Measurements from ENCODE around the gene ZNF672.
"Not testable (repeated sequence)": the region's sequence is repeated elsewhere in the genome, so short reads cannot be mapped to it uniquely, and the experiment has no call there.

ZNF672 gene

DNA sequence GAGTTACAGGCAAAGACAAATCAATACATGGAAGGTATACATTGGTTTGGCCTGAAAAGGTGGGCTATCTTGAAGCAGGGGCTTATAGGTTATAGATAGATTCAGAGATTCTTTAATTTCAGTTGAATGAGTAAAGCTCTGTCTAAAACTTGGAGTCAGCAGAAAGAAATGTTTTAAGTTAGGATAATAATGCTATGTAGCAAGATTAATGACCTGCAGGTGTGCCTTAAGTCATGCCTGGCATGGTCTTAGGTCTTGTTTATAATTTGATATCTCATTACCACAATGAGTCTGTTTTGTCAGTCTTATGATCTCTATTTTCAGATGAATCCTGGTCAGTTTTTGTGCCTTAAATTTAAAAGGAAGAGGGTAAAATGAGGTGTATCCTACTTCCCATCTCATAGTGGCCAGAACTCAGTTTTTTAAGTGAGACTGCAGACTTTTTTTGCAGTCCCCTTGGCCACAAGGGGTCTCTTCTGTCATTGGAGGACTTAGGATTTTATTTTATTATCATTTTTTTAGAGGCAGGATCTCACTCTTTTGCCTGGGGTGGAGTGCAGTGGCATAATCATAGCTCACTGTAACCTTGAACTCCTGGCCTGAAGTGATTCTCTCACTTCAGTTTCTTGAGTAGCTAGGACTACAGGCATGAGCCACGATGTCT, 46.7 kb downstream of the ZNF672 start:
- no peak for FAIRE-seq
- DNase-seq (ENCODE audit: insufficient read length), result no peak
- no peak for TF ChIP-seq POLR2AphosphoS5 (IDR thresholded peaks at IDR 0.05; ENCODE audit: low read depth, low read length)
- TF ChIP-seq TAF1 (IDR thresholded peaks at IDR 0.05; ENCODE audit: borderline replicate concordance, low read depth, low read length), result no peak
- no peak for TF ChIP-seq POLR2A (IDR thresholded peaks at IDR 0.05; ENCODE audit: low read depth, low read length)

DNA sequence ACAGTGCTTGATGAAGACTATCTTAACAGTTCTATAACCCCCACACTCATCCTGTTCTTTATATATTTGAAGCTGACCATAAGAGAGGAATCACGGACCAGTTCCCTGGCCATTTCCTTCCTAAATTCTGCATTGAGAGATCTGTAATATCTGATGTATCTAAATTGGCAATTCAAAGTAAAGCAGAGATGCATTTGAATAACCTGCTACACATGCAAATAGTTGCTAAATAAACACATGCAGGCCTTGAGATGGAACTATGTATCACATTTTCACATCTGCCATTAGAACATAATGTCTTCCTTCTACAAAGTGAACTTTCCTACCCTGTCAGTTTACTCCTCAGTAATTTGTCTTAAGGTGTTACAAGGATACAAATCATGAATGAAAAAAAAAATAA, 47.6 kb downstream of the ZNF672 start:
- FAIRE-seq, result no peak
- TF ChIP-seq TAF1 (IDR thresholded peaks at IDR 0.05; ENCODE audit: borderline replicate concordance, low read depth, low read length) (no peak), POLR2AphosphoS5 (IDR thresholded peaks at IDR 0.05; ENCODE audit: low read depth, low read length) (no peak), POLR2A (IDR thresholded peaks at IDR 0.05; ENCODE audit: low read depth, low read length) (no peak)

DNA sequence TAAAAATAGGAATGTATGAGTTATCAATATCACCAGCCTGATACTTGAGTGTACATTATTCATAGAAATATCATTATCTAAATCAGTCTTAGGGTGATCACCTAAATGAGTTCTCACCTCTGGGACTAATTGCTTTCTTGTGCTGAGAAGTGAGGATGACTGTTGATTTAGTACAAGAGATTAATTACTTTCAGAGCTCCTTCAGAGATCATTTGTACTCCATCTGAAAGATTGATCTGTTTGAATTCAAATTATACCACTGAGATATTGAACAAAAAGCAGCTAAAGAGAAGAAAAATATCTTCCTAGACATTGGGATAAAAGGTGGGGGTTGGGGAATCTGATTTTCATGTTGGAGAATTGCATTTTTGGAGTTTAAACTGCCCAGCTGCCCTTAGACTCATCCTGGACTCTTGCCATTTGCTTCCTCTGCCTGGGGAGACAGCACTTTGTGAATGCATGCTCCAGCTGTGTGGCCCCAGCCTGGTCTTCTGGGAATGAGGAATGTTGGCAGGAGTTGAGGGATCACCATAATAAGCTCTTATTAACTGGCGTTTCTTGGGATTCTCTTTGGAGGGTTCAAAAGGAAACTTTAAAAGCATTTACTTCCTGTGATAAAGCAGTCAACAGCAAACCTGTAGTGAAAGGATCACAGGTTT, 48.3 kb downstream of the ZNF672 start:
- TF ChIP-seq POLR2A (IDR thresholded peaks at IDR 0.05; ENCODE audit: low read depth, low read length) (no peak), TAF1 (IDR thresholded peaks at IDR 0.05; ENCODE audit: borderline replicate concordance, low read depth, low read length) (no peak), POLR2AphosphoS5 (IDR thresholded peaks at IDR 0.05; ENCODE audit: low read depth, low read length) (no peak)
- FAIRE-seq (no peak), DNase-seq (ENCODE audit: insufficient read length) (no peak)

More for the DNA sequence above, 47.6 kb downstream of the ZNF672 start:
- no peak for DNase-seq (ENCODE audit: insufficient read length)

DNA sequence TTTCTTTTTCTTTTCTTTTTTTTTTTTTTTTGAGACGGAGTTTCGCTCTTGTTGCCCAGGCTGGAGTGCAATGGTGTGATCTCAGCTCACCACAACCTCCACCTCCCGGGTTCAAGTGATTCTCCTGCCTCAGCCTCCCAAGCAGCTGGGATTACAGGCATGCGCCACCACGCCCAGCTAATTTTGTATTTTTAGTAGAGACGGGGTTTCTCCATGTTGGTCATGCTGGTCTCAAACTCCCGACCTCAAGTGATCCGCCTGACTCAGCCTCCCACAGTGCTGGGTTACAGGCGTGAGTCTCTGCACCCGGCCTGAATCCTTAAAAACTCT, 51.9 kb downstream of the ZNF672 start:
- not testable (repeated sequence) for FAIRE-seq; DNase-seq (ENCODE audit: insufficient read length)

DNA sequence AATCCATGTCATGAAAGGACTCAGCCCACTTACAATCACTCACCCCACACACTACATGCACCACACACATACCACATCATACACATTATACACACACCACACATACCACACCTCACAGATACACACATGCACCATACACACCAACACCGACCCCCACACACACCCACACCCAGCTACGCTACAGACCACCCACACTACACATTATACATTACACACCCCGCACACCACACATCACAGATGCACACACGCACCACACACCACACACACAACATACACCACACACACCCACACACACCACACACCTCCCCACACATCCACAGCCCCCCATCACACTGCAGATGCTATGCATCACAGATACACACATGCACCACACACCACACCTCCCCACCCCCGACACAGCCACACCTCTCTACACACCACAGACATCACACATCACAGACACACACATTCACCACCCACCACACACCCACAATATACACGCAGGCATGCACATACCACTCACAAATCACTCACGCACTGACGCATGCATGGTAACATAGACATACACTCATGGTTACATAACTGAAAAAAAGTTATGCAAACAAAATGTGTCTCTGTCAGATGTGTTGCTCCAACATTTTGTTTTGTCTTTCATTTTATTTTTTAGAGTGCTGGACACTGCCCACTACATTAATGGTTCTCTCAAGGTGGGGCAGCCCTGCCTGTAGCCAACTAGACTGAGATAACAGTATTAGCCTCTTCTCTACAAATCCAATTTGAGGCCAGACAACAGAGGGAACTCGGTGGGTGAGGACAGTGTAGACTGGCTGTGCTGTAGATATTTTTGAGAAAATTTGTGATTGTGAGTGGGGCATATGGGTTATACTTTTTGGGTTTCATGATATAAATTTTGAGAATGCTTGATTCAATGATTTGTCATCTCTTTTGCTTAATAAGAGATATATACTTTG, 52.8 kb downstream of the ZNF672 start:
- FAIRE-seq, result peak; percentile 44

DNA sequence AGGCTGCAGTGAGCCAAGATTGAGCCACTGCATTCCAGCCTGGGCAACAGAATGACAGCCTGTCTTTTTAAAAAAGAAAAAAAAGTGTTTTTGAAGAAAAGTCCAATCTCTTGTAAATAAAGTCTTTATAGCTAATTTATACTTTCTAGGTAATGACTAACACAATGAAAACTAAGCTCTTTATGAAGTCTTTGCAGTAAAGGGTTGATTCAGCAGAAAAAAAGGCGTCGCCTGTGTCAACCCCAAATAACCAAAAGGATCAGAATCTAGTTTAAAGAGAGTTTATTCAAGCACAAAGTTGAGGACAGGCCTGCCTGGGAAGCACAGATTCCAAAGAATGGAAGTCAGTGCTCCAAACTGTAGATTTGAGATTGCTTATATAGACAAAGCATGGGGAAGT, 53.7 kb downstream of the ZNF672 start:
- TF ChIP-seq TAF1 (IDR thresholded peaks at IDR 0.05; ENCODE audit: borderline replicate concordance, low read depth, low read length) (no peak), POLR2A (IDR thresholded peaks at IDR 0.05; ENCODE audit: low read depth, low read length) (no peak), POLR2AphosphoS5 (IDR thresholded peaks at IDR 0.05; ENCODE audit: low read depth, low read length) (no peak)
- FAIRE-seq (no peak), DNase-seq (ENCODE audit: insufficient read length) (no peak)

More for the DNA sequence above, 52.8 kb downstream of the ZNF672 start:
- DNase-seq (ENCODE audit: insufficient read length), result no peak
- TF ChIP-seq POLR2A (IDR thresholded peaks at IDR 0.05; ENCODE audit: low read depth, low read length) (no peak), POLR2AphosphoS5 (IDR thresholded peaks at IDR 0.05; ENCODE audit: low read depth, low read length) (no peak), TAF1 (IDR thresholded peaks at IDR 0.05; ENCODE audit: borderline replicate concordance, low read depth, low read length) (no peak)

DNA sequence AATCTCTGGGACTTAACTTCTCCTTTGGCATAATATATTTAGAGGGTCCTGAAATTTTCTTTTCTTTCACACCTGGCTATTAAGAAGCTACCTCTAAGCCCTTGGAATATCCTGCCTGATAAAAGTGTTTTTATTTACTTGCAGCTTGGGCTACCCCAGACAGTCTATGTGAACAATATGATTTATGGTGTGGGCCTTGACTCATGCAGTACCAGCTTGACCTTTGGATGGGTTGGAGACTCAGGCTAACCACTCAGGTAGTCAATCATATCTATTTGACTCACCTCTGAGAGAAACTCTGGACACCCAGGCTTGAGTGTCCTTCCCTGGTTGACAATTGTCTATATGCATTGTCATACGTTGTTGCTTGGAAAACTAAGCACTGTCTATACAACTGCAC, 54.6 kb downstream of the ZNF672 start:
- no peak for FAIRE-seq

DNA sequence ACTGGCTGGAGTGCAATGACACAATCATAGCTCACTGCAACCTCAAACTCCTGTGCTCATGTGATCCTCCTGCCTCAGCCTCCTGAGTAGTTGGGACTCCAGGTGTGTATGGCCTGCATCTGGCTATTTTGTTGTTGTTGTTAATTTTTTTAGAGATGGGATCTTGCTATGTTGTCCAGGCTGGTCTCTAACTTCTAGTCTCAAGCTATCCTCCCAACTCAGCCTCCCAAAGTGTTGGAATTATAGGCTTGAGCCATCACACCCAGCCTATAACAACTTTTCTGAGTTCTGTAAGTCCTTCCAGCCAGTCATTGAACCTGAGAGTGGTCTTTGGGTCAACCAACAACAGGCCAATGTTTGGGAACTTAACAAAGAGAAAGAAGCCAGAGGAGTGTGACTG, 56.8 kb downstream of the ZNF672 start:
- DNase-seq (ENCODE audit: insufficient read length), result no peak
- TF ChIP-seq POLR2A (IDR thresholded peaks at IDR 0.05; ENCODE audit: low read depth, low read length), result no peak
- TF ChIP-seq TAF1 (IDR thresholded peaks at IDR 0.05; ENCODE audit: borderline replicate concordance, low read depth, low read length), result no peak
- TF ChIP-seq POLR2AphosphoS5 (IDR thresholded peaks at IDR 0.05; ENCODE audit: low read depth, low read length), result no peak
- FAIRE-seq, result no peak

More for the DNA sequence above, 54.6 kb downstream of the ZNF672 start:
- DNase-seq (ENCODE audit: insufficient read length), result no peak
- TF ChIP-seq POLR2AphosphoS5 (IDR thresholded peaks at IDR 0.05; ENCODE audit: low read depth, low read length), result no peak

DNA sequence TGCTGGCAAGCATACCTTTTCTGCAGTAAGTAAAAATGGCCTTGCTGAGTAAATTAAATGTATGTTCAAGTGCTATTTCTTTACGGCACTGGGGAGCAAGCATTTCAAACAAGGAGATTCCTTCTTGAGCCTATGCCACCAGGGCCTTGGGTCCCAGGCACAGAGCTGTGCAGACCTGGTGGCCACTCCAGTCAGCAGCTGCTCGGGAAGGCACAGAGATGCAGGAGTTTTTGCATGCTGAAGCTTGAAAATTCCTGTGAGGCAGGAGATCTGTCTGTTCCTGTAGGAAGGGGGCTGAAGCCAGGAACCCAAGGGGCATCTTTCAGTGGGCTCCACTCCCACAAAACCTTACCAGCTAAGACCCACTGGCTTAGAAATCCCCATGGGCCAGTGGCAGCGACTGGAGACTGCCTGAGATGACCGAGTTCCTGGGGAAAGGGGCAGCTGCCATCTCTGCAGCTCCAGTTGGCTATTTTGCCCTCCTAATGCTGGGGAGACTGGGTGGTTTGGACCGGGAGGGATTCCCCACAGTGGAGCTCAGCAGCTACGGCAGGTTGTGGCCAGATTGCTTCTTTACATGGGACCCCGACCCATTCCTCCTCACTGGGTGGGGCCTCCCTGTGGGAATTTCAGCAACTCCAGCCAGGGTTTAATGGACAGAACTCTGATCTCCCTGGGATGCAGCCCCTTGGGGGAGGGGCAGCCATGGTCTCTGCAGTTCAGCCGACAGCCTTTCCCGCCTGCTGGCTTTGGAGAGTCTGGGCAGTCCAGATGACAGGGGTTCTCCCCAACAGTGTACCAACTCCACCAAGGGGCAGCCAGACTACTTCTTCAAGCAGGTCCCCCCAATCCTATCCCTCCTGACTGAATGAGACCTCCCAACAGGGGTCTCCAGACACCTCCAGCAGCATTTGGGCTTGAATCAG, 59.7 kb downstream of the ZNF672 start:
- TF ChIP-seq POLR2AphosphoS5 (IDR thresholded peaks at IDR 0.05; ENCODE audit: low read depth, low read length) (no peak), TAF1 (IDR thresholded peaks at IDR 0.05; ENCODE audit: borderline replicate concordance, low read depth, low read length) (no peak), POLR2A (IDR thresholded peaks at IDR 0.05; ENCODE audit: low read depth, low read length) (no peak)
- no peak for FAIRE-seq
- no peak for DNase-seq (ENCODE audit: insufficient read length)

All from GM12892 (cell line).